ENCODE data around the gene CDADC1.

Gene CDADC1

GRCh38 chr13:49247643-49248621 is at the start of gene CDADC1:
TSS of gene CDADC1 (plus strand) at chr13:49247925. CDS start at chr13:49248038, 113 bp downstream.
- FAIRE-seq (peak; percentile 99), DNase-seq (ENCODE audit: insufficient read length, low spot score) (peak; percentile 91)

- no peak for FAIRE-seq
- no peak for DNase-seq (ENCODE audit: insufficient read length, low spot score)
Measured at GRCh38 chr13:49206641-49207040, 41.1 kb upstream of the CDADC1 start.

GRCh38 chr13:49208619-49209018 is 39.1 kb upstream of the CDADC1 start:
- FAIRE-seq = no peak

GRCh38 chr13:49210114-49210513 is 37.6 kb upstream of the CDADC1 start:
- FAIRE-seq = no peak
- DNase-seq (ENCODE audit: insufficient read length, low spot score) = no peak

More at GRCh38 chr13:49208619-49209018, 39.1 kb upstream of the CDADC1 start:
- DNase-seq (ENCODE audit: insufficient read length, low spot score) = no peak

GRCh38 chr13:49210669-49211068 is 37.1 kb upstream of the CDADC1 start:
- DNase-seq (ENCODE audit: insufficient read length, low spot score) (no peak), FAIRE-seq (no peak)

GRCh38 chr13:49213539-49213938 is 34.2 kb upstream of the CDADC1 start:
- DNase-seq (ENCODE audit: insufficient read length, low spot score) = no peak
- FAIRE-seq = no peak

GRCh38 chr13:49213997-49214916 is 33.5 kb upstream of the CDADC1 start:
- DNase-seq (ENCODE audit: insufficient read length, low spot score) = no peak

GRCh38 chr13:49214917-49215376 is 32.8 kb upstream of the CDADC1 start:
- no peak for FAIRE-seq
- DNase-seq (ENCODE audit: insufficient read length, low spot score) = peak; percentile 48

More at GRCh38 chr13:49213997-49214916, 33.5 kb upstream of the CDADC1 start:
- FAIRE-seq = no peak

- FAIRE-seq (no peak), DNase-seq (ENCODE audit: insufficient read length, low spot score) (no peak)
Measured at GRCh38 chr13:49216334-49216733, 31.4 kb upstream of the CDADC1 start.

GRCh38 chr13:49217962-49218492 is 29.7 kb upstream of the CDADC1 start:
- FAIRE-seq = no peak

GRCh38 chr13:49218493-49219051 is 29.2 kb upstream of the CDADC1 start:
- DNase-seq (ENCODE audit: insufficient read length, low spot score) (no peak), FAIRE-seq (no peak)

More at GRCh38 chr13:49217962-49218492, 29.7 kb upstream of the CDADC1 start:
- no peak for DNase-seq (ENCODE audit: insufficient read length, low spot score)

- DNase-seq (ENCODE audit: insufficient read length, low spot score) (no peak), FAIRE-seq (peak; percentile 26)
Measured at GRCh38 chr13:49219647-49220035, 28.1 kb upstream of the CDADC1 start.

- FAIRE-seq (no peak), DNase-seq (ENCODE audit: insufficient read length, low spot score) (peak; percentile 44)
Measured at GRCh38 chr13:49220036-49220855, 27.5 kb upstream of the CDADC1 start, which contains the start of gene MLNR. TSS of gene MLNR (plus strand) at chr13:49220338. CDS start at chr13:49220338, 0 bp downstream.

GRCh38 chr13:49220856-49221589 is 26.7 kb upstream of the CDADC1 start:
- FAIRE-seq (no peak), DNase-seq (ENCODE audit: insufficient read length, low spot score) (no peak)

GRCh38 chr13:49221590-49221965 is 26.1 kb upstream of the CDADC1 start:
- no peak for FAIRE-seq

GRCh38 chr13:49225223-49226042 is 22.3 kb upstream of the CDADC1 start:
- FAIRE-seq = no peak
- no peak for DNase-seq (ENCODE audit: insufficient read length, low spot score)

More at GRCh38 chr13:49221590-49221965, 26.1 kb upstream of the CDADC1 start:
- no peak for DNase-seq (ENCODE audit: insufficient read length, low spot score)

GRCh38 chr13:49226613-49227012 is 21.1 kb upstream of the CDADC1 start:
- DNase-seq (ENCODE audit: insufficient read length, low spot score) (no peak), FAIRE-seq (no peak)

GRCh38 chr13:49234741-49235140 is 13.0 kb upstream of the CDADC1 start:
- DNase-seq (ENCODE audit: insufficient read length, low spot score) (no peak), FAIRE-seq (no peak)
